HG02610 (cell line): ENCODE measurements around the gene GPRC6A.
A peak's percentile ranks its signal among the peaks of the same experiment; 100 is the strongest.
"Not testable (repeated sequence)": the region's sequence is repeated elsewhere in the genome, so short reads cannot be mapped to it uniquely, and the experiment has no call there.

Experiments used
- ATAC-seq: cut with Tn5 transposase; IDR thresholded peaks from one replicate; pipeline ENCODE4 v1.9.1; 2021; ENCODE audit warnings: mild to moderate bottlenecking, moderate library complexity; ENCODE audit not compliant: unreplicated experiment

The GPRC6A gene

GRCh38 chr6:116828983-116829382, at the start of gene GPRC6A:
GPRC6A (minus strand) TSS chr6:116829083; CDS start chr6:116829013, 70 bp downstream.
- ATAC-seq, result no peak

GRCh38 chr6:116877743-116878142, 48.9 kb upstream of the GPRC6A start:
- no peak for ATAC-seq

- no peak for ATAC-seq
Observed at GRCh38 chr6:116876635-116877611, 48.0 kb upstream of the GPRC6A start, which contains the start of gene RFX6. RFX6 (plus strand) TSS chr6:116877242; CDS start chr6:116877276, 34 bp downstream.

GRCh38 chr6:116876107-116876506, 47.2 kb upstream of the GPRC6A start:
- ATAC-seq, result no peak

GRCh38 chr6:116872771-116873170, 43.9 kb upstream of the GPRC6A start:
- no peak for ATAC-seq

- ATAC-seq, result peak; percentile 90
Observed at GRCh38 chr6:116866281-116866871, 37.5 kb upstream of the GPRC6A start.

- ATAC-seq, result no peak
Observed at GRCh38 chr6:116859264-116859663, 30.4 kb upstream of the GPRC6A start.

GRCh38 chr6:116858060-116858459, 29.2 kb upstream of the GPRC6A start:
- ATAC-seq, result no peak

- ATAC-seq, result no peak
Observed at GRCh38 chr6:116847227-116847626, 18.3 kb upstream of the GPRC6A start.

- ATAC-seq, result no peak
Observed at GRCh38 chr6:116842459-116842858, 13.6 kb upstream of the GPRC6A start.

- no peak for ATAC-seq
Observed at GRCh38 chr6:116840091-116840490, 11.2 kb upstream of the GPRC6A start.

- ATAC-seq, result no peak
Observed at GRCh38 chr6:116836606-116837342, 7.9 kb upstream of the GPRC6A start.

- not testable (repeated sequence) for ATAC-seq
Observed at GRCh38 chr6:116834526-116834925, 5.6 kb upstream of the GPRC6A start.

GRCh38 chr6:116827561-116828240, 1.2 kb downstream of the GPRC6A start:
- ATAC-seq, result no peak

GRCh38 chr6:116816336-116816735, 12.5 kb downstream of the GPRC6A start:
- ATAC-seq, result not testable (repeated sequence)

- no peak for ATAC-seq
Observed at GRCh38 chr6:116812051-116812650, 16.7 kb downstream of the GPRC6A start.

- ATAC-seq, result no peak
Observed at GRCh38 chr6:116801971-116802370, 26.9 kb downstream of the GPRC6A start.

GRCh38 chr6:116799945-116800344, 28.9 kb downstream of the GPRC6A start:
- ATAC-seq, result no peak

GRCh38 chr6:116797585-116797984, 31.3 kb downstream of the GPRC6A start:
- no peak for ATAC-seq

GRCh38 chr6:116793224-116793623, 35.7 kb downstream of the GPRC6A start:
- ATAC-seq, result no peak
